GM21367 (cell line): ENCODE data around the gene AGPAT3.

Source experiments
- ATAC-seq: cut with Tn5 transposase; IDR thresholded peaks from one replicate; pipeline ENCODE4 v1.9.1; 2021; ENCODE audit not compliant: unreplicated experiment

AGPAT3 gene

GRCh38 chr21:44013380-44014088, 148.5 kb downstream of the AGPAT3 start:
- no peak for ATAC-seq

GRCh38 chr21:44017601-44018000, 152.6 kb downstream of the AGPAT3 start:
- no peak for ATAC-seq

GRCh38 chr21:44018127-44018526, 153.1 kb downstream of the AGPAT3 start:
- no peak for ATAC-seq

GRCh38 chr21:44018813-44019567, 154.0 kb downstream of the AGPAT3 start:
- ATAC-seq = no peak

- no peak for ATAC-seq
Measured at GRCh38 chr21:44019568-44019958, 154.5 kb downstream of the AGPAT3 start.

GRCh38 chr21:44020551-44020950, 155.5 kb downstream of the AGPAT3 start:
- no peak for ATAC-seq

GRCh38 chr21:44021064-44021463, 156.0 kb downstream of the AGPAT3 start:
- no peak for ATAC-seq

- no peak for ATAC-seq
Measured at GRCh38 chr21:44024257-44024656, 159.2 kb downstream of the AGPAT3 start.

GRCh38 chr21:44024887-44025353, 159.9 kb downstream of the AGPAT3 start:
- ATAC-seq = no peak

- ATAC-seq = no peak
Measured at GRCh38 chr21:44027607-44028286, 162.7 kb downstream of the AGPAT3 start.

- ATAC-seq = no peak
Measured at GRCh38 chr21:44028287-44028659, 163.2 kb downstream of the AGPAT3 start.

- no peak for ATAC-seq
Measured at GRCh38 chr21:44029460-44030087, 164.6 kb downstream of the AGPAT3 start.

GRCh38 chr21:44035244-44035643, 170.2 kb downstream of the AGPAT3 start:
- ATAC-seq = no peak
